Measurements from ENCODE around the gene U2SURP. TPM values are rescaled to one million over a fixed set of nuclear protein-coding genes. Genes with fewer than 3 reads are reported as not detected.

U2SURP gene
- total RNA-seq, 1 experiment from 2014 or later: 61.5 TPM

- DNase-seq (ENCODE audit: low read depth): no peak
Observed at GRCh38 chr3:143100451-143100850, 99.1 kb downstream of the U2SURP start.

GRCh38 chr3:143101792-143102381 is 100.5 kb downstream of the U2SURP start:
- DNase-seq (ENCODE audit: low read depth): no peak

- no peak for DNase-seq (ENCODE audit: low read depth)
Observed at GRCh38 chr3:143103652-143104051, 102.3 kb downstream of the U2SURP start.

GRCh38 chr3:143105170-143105569 is 103.8 kb downstream of the U2SURP start:
- no peak for DNase-seq (ENCODE audit: low read depth)

- DNase-seq (ENCODE audit: low read depth): no peak
Observed at GRCh38 chr3:143109861-143110260, 108.5 kb downstream of the U2SURP start.

Other genes with a start within 250 kb of the U2SURP start
- gene PCOLCE2, start 112.5 kb upstream of the U2SURP start, total RNA-seq (2014; rRNA removed): 0.75 and 4.9 TPM in 2 replicates
- not detected in 2 replicates for gene PAQR9, start 37.9 kb upstream of the U2SURP start, total RNA-seq (2014; rRNA removed)
- 20.1 and 30.3 TPM in 2 replicates for gene CHST2, start 118.2 kb downstream of the U2SURP start, total RNA-seq (2014; rRNA removed)